H9 (cell line): Measurements from ENCODE around the gene FILIP1. TPM values are rescaled to one million over a fixed set of nuclear protein-coding genes. Genes with fewer than 3 reads are reported as not detected.

Experiments used
- DNase-seq: peaks from one replicate; pipeline ENCODE4 v3.0.0-alpha.2; 2017
- H2AFZ ChIP-seq: one replicate; pipeline ENCODE4 v1.6.1; 2013; ENCODE audit warnings: mild to moderate bottlenecking, low read length, control low read depth, moderate library complexity
- H2AK5ac ChIP-seq: 2 replicates; pipeline ENCODE4 v1.6.1; 2013; ENCODE audit warnings: low read length, control low read depth, mixed read lengths; ENCODE audit not compliant: insufficient read length
- H2BK120ac ChIP-seq: one replicate; pipeline ENCODE4 v1.6.1; 2013; ENCODE audit warnings: low read depth, mild to moderate bottlenecking, low read length, control low read depth, inconsistent platforms; ENCODE audit not compliant: poor library complexity, severe bottlenecking
- H2BK12ac ChIP-seq: 2 replicates; pipeline ENCODE4 v1.6.1; 2013; ENCODE audit warnings: low read length, control low read depth, mixed read lengths, low read depth; ENCODE audit not compliant: insufficient read length
- H2BK15ac ChIP-seq: 2 replicates; pipeline ENCODE4 v1.6.1; 2013; ENCODE audit warnings: low read depth, low read length, control low read depth
- H2BK20ac ChIP-seq: one replicate; pipeline ENCODE4 v1.6.1; 2013; ENCODE audit warnings: low read depth, mild to moderate bottlenecking, low read length, control low read depth, inconsistent platforms; ENCODE audit not compliant: poor library complexity, severe bottlenecking
- H2BK5ac ChIP-seq: 2 replicates; pipeline ENCODE4 v1.6.1; 2013; ENCODE audit warnings: low read length, control low read depth, mixed read lengths; ENCODE audit not compliant: insufficient read length
- H3K14ac ChIP-seq: 2 replicates; pipeline ENCODE4 v1.6.1; 2013; ENCODE audit warnings: low read length, control low read depth; ENCODE audit not compliant: insufficient read depth
- H3K18ac ChIP-seq: 2 replicates; pipeline ENCODE4 v1.6.1; 2013; ENCODE audit warnings: low read depth, mild to moderate bottlenecking, mixed read lengths, low read length, control low read depth; ENCODE audit not compliant: insufficient read length
- H3K23ac ChIP-seq: 2 replicates; pipeline ENCODE4 v1.6.1; 2013; ENCODE audit warnings: low read length, control low read depth, mixed read lengths, low read depth; ENCODE audit not compliant: insufficient read length
- H3K23me2 ChIP-seq: 2 replicates; pipeline ENCODE4 v1.6.1; 2013; ENCODE audit warnings: low read depth, mild to moderate bottlenecking, mixed read lengths, low read length, control low read depth; ENCODE audit not compliant: insufficient read length, poor library complexity, severe bottlenecking
- H3K27ac ChIP-seq: 2 replicates; pipeline ENCODE4 v1.5.1; 2013; ENCODE audit warnings: low read length, control low read depth, mixed read lengths, low read depth; ENCODE audit not compliant: insufficient read length
- H3K27me3 ChIP-seq: 2 replicates; pipeline ENCODE4 v1.6.1; 2013; ENCODE audit warnings: low read length, control low read depth, inconsistent platforms; ENCODE audit not compliant: insufficient read depth
- H3K4ac ChIP-seq: 2 replicates; pipeline ENCODE4 v1.6.1; 2013; ENCODE audit warnings: low read depth, mild to moderate bottlenecking, control low read depth, inconsistent platforms, low read length, moderate library complexity
- H3K4me1 ChIP-seq: 2 replicates; pipeline ENCODE4 v1.6.1; 2013; ENCODE audit warnings: low read length, control low read depth, inconsistent platforms; ENCODE audit not compliant: insufficient read depth
- H3K4me2 ChIP-seq: 2 replicates; pipeline ENCODE4 v1.6.1; 2013; ENCODE audit warnings: low read length, control low read depth, mixed read lengths; ENCODE audit not compliant: insufficient read length, insufficient read depth
- H3K56ac ChIP-seq: 2 replicates; pipeline ENCODE4 v1.6.1; 2013; ENCODE audit warnings: low read depth, mild to moderate bottlenecking, mixed read lengths, low read length, control low read depth; ENCODE audit not compliant: insufficient read length
- H3K79me1 ChIP-seq: 2 replicates; pipeline ENCODE4 v1.6.1; 2013; ENCODE audit warnings: low read depth, mild to moderate bottlenecking, moderate library complexity, low read length, control low read depth, inconsistent platforms; ENCODE audit not compliant: insufficient read depth, poor library complexity, severe bottlenecking
- H3K79me2 ChIP-seq: 2 replicates; pipeline ENCODE4 v1.6.1; 2013; ENCODE audit warnings: low read length, control low read depth, inconsistent platforms; ENCODE audit not compliant: insufficient read depth
- H3K9ac ChIP-seq: 2 replicates; pipeline ENCODE4 v1.6.1; 2013; ENCODE audit warnings: low read length, control low read depth, mixed read lengths; ENCODE audit not compliant: insufficient read length; ENCODE audit errors: extremely low read depth
- H3K9me3 ChIP-seq: one replicate; pipeline ENCODE4 v1.6.1; 2013; ENCODE audit warnings: low read depth, low read length, inconsistent platforms; ENCODE audit not compliant: control insufficient read depth
- H3T11ph ChIP-seq: one replicate; pipeline ENCODE4 v1.6.1; 2013; ENCODE audit warnings: mild to moderate bottlenecking, low read length, control low read depth, inconsistent platforms
- H4K20me1 ChIP-seq: one replicate; pipeline ENCODE4 v1.6.1; 2013; ENCODE audit not compliant: control insufficient read depth, insufficient read length, insufficient read depth
- H4K5ac ChIP-seq: 2 replicates; pipeline ENCODE4 v1.6.1; 2013; ENCODE audit warnings: low read depth, mild to moderate bottlenecking, mixed read lengths, low read length, control low read depth; ENCODE audit not compliant: insufficient read length
- H4K8ac ChIP-seq: replicated peaks from 2 replicates; pipeline ENCODE4 v1.6.1; 2013; ENCODE audit warnings: low read length, control low read depth, mixed read lengths, low read depth; ENCODE audit not compliant: insufficient read length
- H4K91ac ChIP-seq: 2 replicates; pipeline ENCODE4 v1.6.1; 2013; ENCODE audit warnings: low read depth, mild to moderate bottlenecking, moderate library complexity, mixed read lengths, low read length, control low read depth; ENCODE audit not compliant: insufficient read length
- H3K27ac Mint-ChIP-seq, 3 experiments: 2 replicates in 2 of 3; 3 replicates in 1 of 3; pipeline ENCODE4 v1.8.0; 2020 to 2021; ENCODE audit warnings: mixed read lengths in 3 of 3, mild to moderate bottlenecking in 1 of 3, moderate library complexity in 1 of 3
- H3K27me3 Mint-ChIP-seq: 2 replicates; pipeline ENCODE4 v1.8.0; 2021; ENCODE audit warnings: low read depth, mild to moderate bottlenecking, moderate library complexity, mixed read lengths
- H3K36me3 Mint-ChIP-seq, 3 experiments: 2 replicates in 2 of 3; 3 replicates in 1 of 3; pipeline ENCODE4 v1.8.0; 2020 to 2021; ENCODE audit warnings: low read depth in 3 of 3, mixed read lengths in 3 of 3; ENCODE audit not compliant: insufficient read depth in 1 of 3
- H3K4me1 Mint-ChIP-seq, 2 experiments: 2 replicates each; pipeline ENCODE4 v1.8.0; 2020; ENCODE audit warnings: mixed read lengths in 2 of 2
- H3K4me3 Mint-ChIP-seq, 2 experiments: 2 replicates in 1 of 2; 3 replicates in 1 of 2; pipeline ENCODE4 v1.8.0; 2020 to 2021; ENCODE audit warnings: mild to moderate bottlenecking in 2 of 2, mixed read lengths in 2 of 2, moderate library complexity in 1 of 2
- H3K9me3 Mint-ChIP-seq, 2 experiments: 2 replicates in 1 of 2; 3 replicates in 1 of 2; pipeline ENCODE4 v1.8.0; 2020; ENCODE audit warnings: mild to moderate bottlenecking in 2 of 2, mixed read lengths in 2 of 2, moderate library complexity in 1 of 2
- WGBS: extraction: QIAGEN DNeasy Blood & Tissue Kit; methylation state at CpG from one replicate; pipeline ENCODE4 v1.1.7; 2013; ENCODE audit warnings: missing lambda C conversion rate, low lambda C conversion rate, mixed read lengths; ENCODE audit not compliant: insufficient read length; ENCODE audit errors: extremely low coverage; 5-methylcytosine and 5-hydroxymethylcytosine counted together
- total RNA-seq: library from RNA; stranded (reverse); gene quantifications from 2 replicates; pipeline ENCODE4 v1.2.1, GENCODE V29; 2021
- TF ChIP-seq, protein P1 (sequence below): fragments of 200-600 bp; sonication (generic); conservative IDR thresholded peaks from 3 replicates; pipeline ENCODE4 v1.8.0; 2021; ENCODE audit warnings: antibody characterized with exemption, mild to moderate bottlenecking

Gene FILIP1
- total RNA-seq, 1 experiment from 2014 or later = 10.5 TPM

GRCh38 chr6:75299801-75300530, 193.6 kb downstream of the FILIP1 start:
- Histone ChIP-seq H3K79me1 (no peaks in the 10 kb centered on the region), H2BK15ac (no peak overlapping the region), H2BK5ac (no peak overlapping the region), H4K91ac (no peak overlapping the region), H4K5ac (no peak overlapping the region), H2BK12ac (no peak overlapping the region), H3K9ac (no peak overlapping the region), H3K27ac (no peak overlapping the region), H3K27me3 (no peaks in the 10 kb centered on the region), H3K4me2 (no peak overlapping the region), H3K4me1 (no peaks in the 10 kb centered on the region; the same call in 1 of the 2 replicates), H3K14ac (no peak overlapping the region), H3K18ac (no peak overlapping the region), H3T11ph (no peak overlapping the region), H2BK120ac (no peak overlapping the region), H3K56ac (no peak overlapping the region), H3K4ac (no peak overlapping the region), H2AK5ac (no peak overlapping the region), H2AFZ (no peak overlapping the region), H3K23me2 (no peaks in the 10 kb centered on the region), H4K8ac (no peak overlapping the region), H3K79me2 (no peaks in the 10 kb centered on the region), H3K9me3 (no peaks in the 10 kb centered on the region), H4K20me1 (no peaks in the 10 kb centered on the region), H2BK20ac (no peak overlapping the region), H3K23ac (no peak overlapping the region)
- H3K36me3 Mint-ChIP-seq = no peaks in the 10 kb centered on the region
- no CpG with 5 or more reads among the region's 2 CpGs for WGBS
- TF ChIP-seq, protein P1, sequence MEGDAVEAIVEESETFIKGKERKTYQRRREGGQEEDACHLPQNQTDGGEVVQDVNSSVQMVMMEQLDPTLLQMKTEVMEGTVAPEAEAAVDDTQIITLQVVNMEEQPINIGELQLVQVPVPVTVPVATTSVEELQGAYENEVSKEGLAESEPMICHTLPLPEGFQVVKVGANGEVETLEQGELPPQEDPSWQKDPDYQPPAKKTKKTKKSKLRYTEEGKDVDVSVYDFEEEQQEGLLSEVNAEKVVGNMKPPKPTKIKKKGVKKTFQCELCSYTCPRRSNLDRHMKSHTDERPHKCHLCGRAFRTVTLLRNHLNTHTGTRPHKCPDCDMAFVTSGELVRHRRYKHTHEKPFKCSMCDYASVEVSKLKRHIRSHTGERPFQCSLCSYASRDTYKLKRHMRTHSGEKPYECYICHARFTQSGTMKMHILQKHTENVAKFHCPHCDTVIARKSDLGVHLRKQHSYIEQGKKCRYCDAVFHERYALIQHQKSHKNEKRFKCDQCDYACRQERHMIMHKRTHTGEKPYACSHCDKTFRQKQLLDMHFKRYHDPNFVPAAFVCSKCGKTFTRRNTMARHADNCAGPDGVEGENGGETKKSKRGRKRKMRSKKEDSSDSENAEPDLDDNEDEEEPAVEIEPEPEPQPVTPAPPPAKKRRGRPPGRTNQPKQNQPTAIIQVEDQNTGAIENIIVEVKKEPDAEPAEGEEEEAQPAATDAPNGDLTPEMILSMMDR = no peak
- H3K4me3 Mint-ChIP-seq = no peak overlapping the region
- no peaks in the 10 kb centered on the region for H3K9me3 Mint-ChIP-seq
- peak overlapping the region in 2 of 3 experiments; percentile 17 to 58; a peak in 2 of 7 replicates for H3K27ac Mint-ChIP-seq
- DNase-seq = no peak
- H3K4me1 Mint-ChIP-seq = peaks cover 17 to 19% of the 10 kb centered on the region in 2 experiments
- H3K27me3 Mint-ChIP-seq = no peaks in the 10 kb centered on the region
